Astrocyte (in vitro differentiated cells and primary cell): ENCODE measurements around the gene MYH15.

ENCODE experiments used
- CTCF ChIP-seq: IDR thresholded peaks from 2 replicates; pipeline ENCODE4 v1.5.1; 2011; ENCODE audit warnings: low read depth, mild to moderate bottlenecking, inconsistent platforms, low read length, moderate library complexity; ENCODE audit not compliant: insufficient read depth
- EZH2 ChIP-seq: IDR thresholded peaks from 2 replicates; pipeline ENCODE4 v1.6.1; 2012; ENCODE audit warnings: mild to moderate bottlenecking, low read length, inconsistent platforms; ENCODE audit not compliant: insufficient read depth

GRCh38 chr3:108491456-108491855 is 18.9 kb downstream of the MYH15 start:
- TF ChIP-seq CTCF (no peak), EZH2 (no peak)
